Measurements from ENCODE around the gene LRRK2. TPM values are rescaled to one million over a fixed set of nuclear protein-coding genes. Genes with fewer than 3 reads are reported as not detected.

The LRRK2 gene
- total RNA-seq, 6 donors from 2014 or later: 232 to 719 (median 390) TPM

DNA sequence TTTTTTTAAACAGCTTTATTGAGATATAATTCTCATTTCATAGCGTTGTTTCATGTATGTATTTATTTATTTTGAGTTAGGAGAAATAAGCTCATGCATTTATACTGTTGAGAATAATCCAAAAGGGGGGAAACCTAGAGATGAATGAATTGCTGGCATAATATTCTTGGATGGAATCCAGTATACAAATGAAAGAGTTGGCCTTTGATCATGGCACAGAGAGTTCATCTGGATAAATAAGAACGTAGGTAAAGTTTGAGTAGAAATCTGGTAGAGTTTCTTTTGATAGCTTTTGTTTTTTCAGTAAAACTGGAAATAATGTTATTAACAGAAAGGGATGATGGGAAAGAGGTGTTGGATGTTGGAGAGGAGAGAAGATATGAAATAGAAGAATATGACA is 166.2 kb downstream of the LRRK2 start:
- Histone ChIP-seq H3K36me3 (no peaks in the 10 kb centered on the region), H3K4me1 (no peaks in the 10 kb centered on the region), H3K27ac (no peak overlapping the region), H3K9me3 (no peaks in the 10 kb centered on the region), H3K4me3 (no peak overlapping the region), H3K27me3 (no peaks in the 10 kb centered on the region)
- 62 to 68% methylated on average over 2 of the region's 2 CpGs for WGBS, 2 donors
- DNase-seq (no peak), ATAC-seq (ENCODE audit: low FRiP score in 2 of 2) (no peak)
- TF ChIP-seq POLR2A (IDR thresholded peaks at IDR 0.05) (no peak), EP300 (IDR thresholded peaks at IDR 0.05) (no peak), POLR2AphosphoS5 (IDR thresholded peaks at IDR 0.05) (no peak)
- TF ChIP-seq, protein P1, sequence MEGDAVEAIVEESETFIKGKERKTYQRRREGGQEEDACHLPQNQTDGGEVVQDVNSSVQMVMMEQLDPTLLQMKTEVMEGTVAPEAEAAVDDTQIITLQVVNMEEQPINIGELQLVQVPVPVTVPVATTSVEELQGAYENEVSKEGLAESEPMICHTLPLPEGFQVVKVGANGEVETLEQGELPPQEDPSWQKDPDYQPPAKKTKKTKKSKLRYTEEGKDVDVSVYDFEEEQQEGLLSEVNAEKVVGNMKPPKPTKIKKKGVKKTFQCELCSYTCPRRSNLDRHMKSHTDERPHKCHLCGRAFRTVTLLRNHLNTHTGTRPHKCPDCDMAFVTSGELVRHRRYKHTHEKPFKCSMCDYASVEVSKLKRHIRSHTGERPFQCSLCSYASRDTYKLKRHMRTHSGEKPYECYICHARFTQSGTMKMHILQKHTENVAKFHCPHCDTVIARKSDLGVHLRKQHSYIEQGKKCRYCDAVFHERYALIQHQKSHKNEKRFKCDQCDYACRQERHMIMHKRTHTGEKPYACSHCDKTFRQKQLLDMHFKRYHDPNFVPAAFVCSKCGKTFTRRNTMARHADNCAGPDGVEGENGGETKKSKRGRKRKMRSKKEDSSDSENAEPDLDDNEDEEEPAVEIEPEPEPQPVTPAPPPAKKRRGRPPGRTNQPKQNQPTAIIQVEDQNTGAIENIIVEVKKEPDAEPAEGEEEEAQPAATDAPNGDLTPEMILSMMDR (IDR thresholded peaks at IDR 0.05): no peak

DNA sequence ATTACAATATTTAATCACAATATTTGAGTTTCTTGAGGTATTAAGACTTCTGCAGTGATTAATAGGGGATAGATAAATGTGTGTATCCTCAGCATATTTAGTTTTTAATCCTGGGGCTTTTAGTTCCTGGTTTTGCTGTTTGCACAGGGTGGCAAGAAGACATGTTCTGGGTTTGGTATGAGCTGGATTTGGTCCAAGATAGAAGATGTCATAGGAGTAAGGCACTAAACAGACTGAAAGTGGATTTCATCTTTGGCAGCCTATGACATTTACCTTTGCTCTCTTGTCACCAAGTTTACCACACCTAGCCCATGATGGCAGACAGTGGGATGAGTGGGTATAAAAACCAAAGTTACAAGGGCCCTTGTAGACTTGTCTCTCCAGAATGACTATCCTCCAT is 168.2 kb downstream of the LRRK2 start:
- DNase-seq (no peak), ATAC-seq (ENCODE audit: low FRiP score in 2 of 2) (no peak)
- no peak overlapping the region for H3K27ac ChIP-seq
- no peaks in the 10 kb centered on the region for H3K9me3 ChIP-seq
- no peaks in the 10 kb centered on the region for H3K27me3 ChIP-seq
- no peaks in the 10 kb centered on the region for H3K4me1 ChIP-seq
- TF ChIP-seq POLR2A (IDR thresholded peaks at IDR 0.05) (no peak), EP300 (IDR thresholded peaks at IDR 0.05) (no peak), POLR2AphosphoS5 (IDR thresholded peaks at IDR 0.05) (no peak)
- TF ChIP-seq, protein P1 (IDR thresholded peaks at IDR 0.05): no peak
- H3K36me3 ChIP-seq: no peaks in the 10 kb centered on the region
- no peak overlapping the region for H3K4me3 ChIP-seq

DNA sequence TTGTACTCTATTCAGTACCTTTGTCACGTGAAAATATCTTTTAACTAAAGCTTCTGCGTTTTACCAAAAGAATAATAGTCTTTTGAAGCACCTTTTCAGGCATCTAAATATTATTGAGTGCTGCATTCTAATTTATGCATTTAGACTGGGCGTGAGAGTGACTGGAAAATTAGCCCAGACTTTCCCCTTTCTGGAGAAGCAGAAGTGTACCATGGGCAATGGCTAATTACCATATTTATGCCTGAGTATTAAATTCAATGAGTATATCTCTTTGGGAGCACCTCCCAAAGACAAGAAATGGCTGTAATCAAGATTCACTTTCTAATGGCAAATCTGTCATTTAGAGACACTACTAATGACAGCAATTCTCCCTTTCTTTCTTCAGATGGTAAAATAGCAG is 174.9 kb downstream of the LRRK2 start:
- Histone ChIP-seq H3K27ac (no peak overlapping the region), H3K9me3 (no peaks in the 10 kb centered on the region), H3K36me3 (no peaks in the 10 kb centered on the region), H3K27me3 (no peaks in the 10 kb centered on the region), H3K4me3 (no peak overlapping the region), H3K4me1 (no peaks in the 10 kb centered on the region)
- ATAC-seq (ENCODE audit: low FRiP score in 2 of 2) (no peak), DNase-seq (no peak)
- TF ChIP-seq, protein P1 (IDR thresholded peaks at IDR 0.05): no peak
- TF ChIP-seq EP300 (IDR thresholded peaks at IDR 0.05) (no peak), POLR2AphosphoS5 (IDR thresholded peaks at IDR 0.05) (no peak), POLR2A (IDR thresholded peaks at IDR 0.05) (no peak)
- WGBS, 2 donors: 73 to 76% methylated on average over 3 of the region's 3 CpGs

DNA sequence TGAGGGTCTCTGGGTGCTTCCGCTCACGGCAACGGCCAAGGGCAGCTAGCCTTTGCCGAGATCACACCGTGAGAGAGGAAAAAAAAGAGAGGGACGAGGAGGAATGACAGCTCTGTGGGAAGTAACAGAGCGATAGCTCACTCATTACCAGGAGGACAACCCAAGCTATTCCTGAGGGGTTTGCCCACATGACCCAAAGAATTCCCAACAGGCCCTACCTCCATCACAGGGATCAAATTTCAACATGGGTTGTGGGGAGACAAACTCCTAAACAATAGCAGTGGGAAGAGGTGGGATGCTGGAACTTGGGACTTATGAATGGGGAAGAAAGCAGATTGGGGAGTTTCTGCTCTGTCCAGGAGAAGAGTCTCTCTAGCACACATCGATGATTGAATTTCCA is 180.6 kb downstream of the LRRK2 start:
- WGBS, 2 donors: 83 to 92% methylated on average over 8 of the region's 8 CpGs
- Histone ChIP-seq H3K27me3 (no peaks in the 10 kb centered on the region), H3K27ac (no peak overlapping the region), H3K4me1 (no peaks in the 10 kb centered on the region), H3K9me3 (no peaks in the 10 kb centered on the region), H3K4me3 (no peak overlapping the region), H3K36me3 (no peaks in the 10 kb centered on the region)
- TF ChIP-seq, protein P1 (IDR thresholded peaks at IDR 0.05): no peak
- no peak for DNase-seq
- ATAC-seq (ENCODE audit: low FRiP score in 2 of 2): no peak

Other genes with a start within 250 kb of the LRRK2 start
- gene SLC2A13, start 118.9 kb upstream of the LRRK2 start, total RNA-seq: 10 to 100 TPM in 5 of 6 donors, 1 to 10 TPM in 1; 9.9 to 25.9 (median 16.0) TPM